Occipital lobe (tissue), 2 donors: ENCODE results near the gene BOC. TPM values are rescaled to one million over a fixed set of nuclear protein-coding genes. Genes with fewer than 3 reads are reported as not detected.

Experiments used
- DNase-seq: peaks from one replicate; lab custom pipeline; 2025; lab: John Stamatoyannopoulos, UW
- total RNA-seq: library from RNA; depleted of rRNA; stranded (reverse); fragments of >200 nt; gene quantifications from one replicate; pipeline ENCODE4 v1.2.3, GENCODE V29; 2014

BOC gene
- total RNA-seq, 1 donor from 2014 or later, result 11.2 TPM

- no peak for DNase-seq
Measured at GRCh38 chr3:113287111-113287802, 75.9 kb downstream of the BOC start.

- DNase-seq, result no peak
Measured at GRCh38 chr3:113287803-113288648, 76.7 kb downstream of the BOC start.

GRCh38 chr3:113288881-113289280, 77.5 kb downstream of the BOC start:
- DNase-seq, result no peak

GRCh38 chr3:113291572-113291971, 80.2 kb downstream of the BOC start:
- DNase-seq, result no peak

DNA sequence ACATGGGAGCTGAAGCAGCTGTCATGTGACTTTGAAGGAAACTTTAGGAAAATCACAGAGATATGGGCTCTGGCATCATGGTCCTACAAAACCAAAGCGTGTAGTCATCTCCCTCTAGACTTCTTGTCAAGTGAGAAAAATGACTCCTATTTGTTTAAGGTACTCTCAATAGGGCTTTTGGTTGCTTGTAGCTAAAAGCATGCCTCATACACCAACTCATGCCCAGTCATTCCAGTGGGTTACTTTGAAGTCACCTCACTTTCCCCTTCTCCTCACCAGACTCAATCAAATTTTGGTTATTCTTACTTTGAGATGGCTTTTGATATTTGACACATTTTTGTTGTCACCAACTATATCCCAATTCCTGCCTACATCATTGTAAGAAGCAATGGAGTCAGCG, 81.6 kb downstream of the BOC start:
- DNase-seq, result no peak

- no peak for DNase-seq
Measured at GRCh38 chr3:113293348-113293747, 82.0 kb downstream of the BOC start.

DNA sequence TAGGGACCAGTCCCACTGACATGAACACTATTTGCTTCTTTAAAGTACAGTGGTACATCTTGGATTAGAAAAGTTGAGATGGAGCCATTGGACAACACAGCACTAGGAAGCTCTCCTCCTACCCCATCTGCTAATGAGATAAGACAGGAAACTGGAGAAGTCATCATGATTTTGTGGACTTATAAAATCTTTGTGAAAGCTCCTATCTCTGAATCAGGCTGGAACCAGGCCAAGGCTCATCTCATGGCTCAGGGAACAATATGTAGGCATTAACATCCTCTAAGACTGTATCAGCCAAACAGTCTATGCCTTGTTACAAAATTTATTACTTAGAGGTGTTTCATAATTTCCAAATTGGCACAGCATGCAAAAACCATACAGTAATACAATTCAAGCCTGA, 84.1 kb downstream of the BOC start:
- no peak for DNase-seq

GRCh38 chr3:113297287-113297686, 85.9 kb downstream of the BOC start:
- no peak for DNase-seq

GRCh38 chr3:113297841-113298240, 86.5 kb downstream of the BOC start:
- DNase-seq, result no peak

- DNase-seq, result no peak
Measured at GRCh38 chr3:113300596-113300995, 89.2 kb downstream of the BOC start.

DNA sequence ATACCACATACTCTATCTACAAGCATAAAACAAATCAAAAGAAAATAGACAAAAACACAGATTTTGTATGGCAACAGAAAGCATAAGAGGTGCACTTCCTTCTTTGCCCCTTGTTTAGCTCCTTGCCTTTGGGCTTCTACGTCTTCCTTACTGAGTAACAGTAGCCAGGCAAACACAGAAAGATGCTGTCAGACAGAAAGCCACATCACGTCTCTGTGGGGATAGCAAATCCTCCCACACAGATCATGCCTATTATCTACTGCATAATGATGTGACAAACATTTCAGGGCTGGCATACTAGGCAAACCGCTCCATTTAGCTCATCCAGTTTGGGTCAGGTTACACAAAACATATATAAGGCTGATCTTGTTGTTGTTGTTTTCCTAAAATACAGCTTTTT, 92.7 kb downstream of the BOC start:
- no peak for DNase-seq

GRCh38 chr3:113304856-113305540, 93.6 kb downstream of the BOC start:
- no peak for DNase-seq

GRCh38 chr3:113310960-113311359, 99.6 kb downstream of the BOC start:
- no peak for DNase-seq

DNA sequence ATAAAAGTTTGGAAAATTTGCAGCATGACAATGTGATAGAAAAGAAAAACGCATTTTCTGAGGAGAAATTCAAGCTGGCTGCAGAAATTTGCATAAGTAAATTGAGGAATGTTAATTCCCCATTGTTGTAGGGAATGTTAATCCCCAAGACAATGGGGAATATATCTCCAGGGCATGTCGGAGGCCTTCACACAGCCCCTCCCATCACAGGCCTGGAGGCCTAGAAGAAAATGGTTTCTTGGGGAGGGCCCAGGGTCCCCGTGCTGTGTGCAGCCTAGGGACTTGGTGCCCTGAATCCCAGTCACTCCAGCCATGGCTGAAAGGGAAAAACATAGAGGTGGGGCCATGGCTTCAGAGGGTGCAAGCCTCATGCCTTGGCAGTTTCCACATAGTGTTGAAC, 101.1 kb downstream of the BOC start:
- no peak for DNase-seq

DNA sequence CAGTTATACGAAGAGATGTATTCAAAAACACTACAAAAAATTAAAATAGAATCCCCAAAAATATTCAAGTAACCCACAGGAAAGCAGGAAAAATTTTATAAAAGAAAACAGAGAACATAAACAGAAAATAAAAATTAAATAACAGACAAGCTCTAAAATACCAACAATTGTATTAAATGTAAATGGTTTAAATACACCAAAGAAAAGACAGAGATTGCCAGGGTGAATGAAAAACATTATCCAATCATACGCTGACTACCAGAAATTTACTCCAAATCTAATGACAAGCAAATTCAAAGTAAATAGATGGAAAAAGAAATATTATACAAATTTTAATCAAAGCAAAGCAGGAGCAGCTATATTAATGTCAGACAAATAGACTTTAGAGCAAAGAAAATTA, 103.6 kb downstream of the BOC start:
- DNase-seq, result no peak

DNA sequence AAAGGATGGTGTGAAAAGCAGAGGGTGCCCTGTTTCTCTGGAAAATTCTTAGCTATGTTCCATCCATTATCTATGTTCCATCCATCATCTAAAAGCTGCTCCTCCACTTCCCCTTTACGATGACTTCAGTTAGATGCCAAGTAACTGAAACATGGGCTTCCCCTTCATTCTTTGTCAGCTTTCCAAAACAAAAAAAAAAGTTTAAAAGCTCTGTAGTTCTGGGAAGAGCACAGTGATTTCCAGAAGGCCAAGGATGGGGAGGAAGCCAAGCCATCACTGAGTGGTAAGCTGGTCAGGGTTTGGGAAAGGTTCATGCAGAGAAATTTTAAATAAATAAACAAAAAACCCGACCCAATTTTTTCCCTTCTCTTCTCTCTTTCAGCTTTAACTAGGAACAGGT, 118.4 kb downstream of the BOC start:
- no peak for DNase-seq

- DNase-seq, result no peak
Measured at GRCh38 chr3:113330742-113331141, 119.4 kb downstream of the BOC start.

GRCh38 chr3:113331187-113331586, 119.8 kb downstream of the BOC start:
- DNase-seq, result no peak
